Endothelial cell (in vitro differentiated cells): ENCODE results near the gene RPS5. TPM values are rescaled to one million over a fixed set of nuclear protein-coding genes. Genes with fewer than 3 reads are reported as not detected.
A peak's percentile ranks its signal among the peaks of the same experiment; 100 is the strongest.

Experiments used
- DNase-seq: peaks from one replicate; pipeline ENCODE4 v3.0.0; 2021; ENCODE audit warnings: low spot score
- H3K27ac Mint-ChIP-seq: one replicate; pipeline ENCODE4 v1.8.0; 2021; ENCODE audit warnings: mixed read lengths, inconsistent platforms; ENCODE audit not compliant: unreplicated experiment
- H3K27me3 Mint-ChIP-seq: one replicate; pipeline ENCODE4 v1.8.0; 2021; ENCODE audit warnings: mild to moderate bottlenecking, moderate library complexity, mixed read lengths, inconsistent platforms; ENCODE audit not compliant: unreplicated experiment
- H3K36me3 Mint-ChIP-seq: one replicate; pipeline ENCODE4 v1.8.0; 2021; ENCODE audit warnings: mild to moderate bottlenecking, low read depth, mixed read lengths, inconsistent platforms; ENCODE audit not compliant: unreplicated experiment
- H3K4me1 Mint-ChIP-seq: one replicate; pipeline ENCODE4 v1.8.0; 2021; ENCODE audit warnings: mild to moderate bottlenecking, mixed read lengths, inconsistent platforms; ENCODE audit not compliant: unreplicated experiment
- H3K4me3 Mint-ChIP-seq: one replicate; pipeline ENCODE4 v1.8.0; 2021; ENCODE audit warnings: mild to moderate bottlenecking, mixed read lengths, inconsistent platforms; ENCODE audit not compliant: unreplicated experiment
- H3K9me3 Mint-ChIP-seq: one replicate; pipeline ENCODE4 v1.8.0; 2021; ENCODE audit warnings: mixed read lengths, inconsistent platforms; ENCODE audit not compliant: unreplicated experiment
- CTCF ChIP-seq: fragments of 200-600 bp; sonication (generic); IDR thresholded peaks from one replicate; pipeline ENCODE4 v1.5.0; 2021; ENCODE audit warnings: antibody characterized with exemption; ENCODE audit not compliant: unreplicated experiment
- total RNA-seq: library from RNA; stranded (reverse); fragmentation: NEBNext Ultra II Directional; extraction: Animal tissue kit (Norgen Biotek cat#: 25700); gene quantifications from one replicate; pipeline ENCODE4 v1.2.1, GENCODE V29; 2021; ENCODE audit not compliant: unreplicated experiment

RPS5 gene
- total RNA-seq, 1 donor from 2014 or later = 1,047 TPM

- Mint-ChIP-seq H3K36me3 (peaks cover 3% of the 10 kb centered on the region), H3K9me3 (no peaks in the 10 kb centered on the region), H3K4me1 (peaks cover 2% of the 10 kb centered on the region), H3K4me3 (no peak overlapping the region), H3K27ac (no peak overlapping the region), H3K27me3 (peaks cover 9% of the 10 kb centered on the region)
- DNase-seq = no peak
- TF ChIP-seq CTCF = no peak
These were observed 20.3 kb upstream of the RPS5 start for GRCh38 chr19:58366585-58367430.

- Mint-ChIP-seq H3K4me3 (no peak overlapping the region), H3K4me1 (no peaks in the 10 kb centered on the region), H3K9me3 (no peaks in the 10 kb centered on the region), H3K27me3 (peaks cover 5% of the 10 kb centered on the region), H3K27ac (no peak overlapping the region), H3K36me3 (peaks cover 3% of the 10 kb centered on the region)
- no peak for TF ChIP-seq CTCF
- no peak for DNase-seq
These were observed 19.2 kb upstream of the RPS5 start for GRCh38 chr19:58367698-58368454.

GRCh38 chr19:58368561-58369360 lies 18.3 kb upstream of the RPS5 start:
- Mint-ChIP-seq H3K27ac (no peak overlapping the region), H3K36me3 (peaks cover 3% of the 10 kb centered on the region), H3K4me3 (no peak overlapping the region), H3K9me3 (no peaks in the 10 kb centered on the region), H3K4me1 (no peaks in the 10 kb centered on the region), H3K27me3 (peaks cover 5% of the 10 kb centered on the region)
- no peak for TF ChIP-seq CTCF
- DNase-seq = no peak

- peaks cover 6% of the 10 kb centered on the region for H3K27me3 Mint-ChIP-seq
- TF ChIP-seq CTCF = peak; percentile 50
- DNase-seq = no peak
- no peak overlapping the region for H3K4me3 Mint-ChIP-seq
- no peak overlapping the region for H3K27ac Mint-ChIP-seq
- no peaks in the 10 kb centered on the region for H3K9me3 Mint-ChIP-seq
- no peaks in the 10 kb centered on the region for H3K36me3 Mint-ChIP-seq
- no peaks in the 10 kb centered on the region for H3K4me1 Mint-ChIP-seq
These were observed 14.5 kb upstream of the RPS5 start for GRCh38 chr19:58372311-58373133.
